Measurements from ENCODE around the gene ID1. TPM values are rescaled to one million over a fixed set of nuclear protein-coding genes. Genes with fewer than 3 reads are reported as not detected.

The ID1 gene
- total and polyA plus RNA-seq, 2 of the 13 experiments (the other 11 are each of a cell fraction or from before 2014, with no cell fraction given), result 320 to 419 TPM

- no peak; the same call in 1 of the 2 replicates for TF ChIP-seq ARID4A (CRISPR knock-in tag; IDR thresholded peaks at IDR 0.05; ENCODE audit: borderline replicate concordance)
- TF ChIP-seq PHB2 (IDR thresholded peaks at IDR 0.05; ENCODE audit: partially characterized antibody), result no peak
- peak; percentile 70; the same call in 1 of the 2 replicates for TF ChIP-seq CREBL2 (CRISPR knock-in tag; IDR thresholded peaks at IDR 0.05; ENCODE audit: borderline replicate concordance)
- no peak for TF ChIP-seq TARDBP (CRISPR knock-in tag; IDR thresholded peaks at IDR 0.05)
- TF ChIP-seq SMAD1 (CRISPR knock-in tag; IDR thresholded peaks at IDR 0.05; ENCODE audit: borderline replicate concordance, low read depth), result no peak
- TF ChIP-seq ZBTB42 (CRISPR knock-in tag; IDR thresholded peaks at IDR 0.05), result 0 out of 2 replicates have a peak, but pooled peaks have one; percentile 11
- no peak for TF ChIP-seq JUNB (CRISPR knock-in tag; IDR thresholded peaks at IDR 0.05; ENCODE audit: borderline replicate concordance)
- no peak for TF ChIP-seq SYNCRIP (IDR thresholded peaks at IDR 0.05; ENCODE audit: insufficient read depth, low read depth, low read length)
- no peak for TF ChIP-seq ZFP36 (IDR thresholded peaks at IDR 0.05; ENCODE audit: borderline replicate concordance, low read depth, low read length, partially characterized antibody)
- TF ChIP-seq MXD4 (CRISPR knock-in tag; IDR thresholded peaks at IDR 0.05), result peak; percentile 10; the same call in 1 of the 2 replicates
- no peak for TF ChIP-seq HCFC1 (IDR thresholded peaks at IDR 0.05; ENCODE audit: low read depth, low read length)
- no peak for TF ChIP-seq ZNF552 (CRISPR knock-in tag; IDR thresholded peaks at IDR 0.05; ENCODE audit: borderline replicate concordance)
- no peak for TF ChIP-seq MYNN (CRISPR knock-in tag; IDR thresholded peaks at IDR 0.05; ENCODE audit: low read depth)
- TF ChIP-seq ERF (CRISPR knock-in tag; IDR thresholded peaks at IDR 0.05), result no peak
- peak; percentile 72; the same call in 1 of the 2 replicates for TF ChIP-seq ZNF839 (CRISPR knock-in tag; IDR thresholded peaks at IDR 0.05; ENCODE audit: borderline replicate concordance)
- no peak for TF ChIP-seq ZNF660 (CRISPR knock-in tag; IDR thresholded peaks at IDR 0.05; ENCODE audit: borderline replicate concordance, low read depth)
- no peak for TF ChIP-seq GMEB1 (CRISPR knock-in tag; IDR thresholded peaks at IDR 0.05; ENCODE audit: borderline replicate concordance)
Observed at GRCh38 chr20:31594002-31594557, 11.0 kb upstream of the ID1 start (continued).

All from HepG2 (cell line).